ELR (cell line): ENCODE data around the gene DGAT2L6.
"Not testable (repeated sequence)": the region's sequence is repeated elsewhere in the genome, so short reads cannot be mapped to it uniquely, and the experiment has no call there.

Experiments used
- DNase-seq: peaks from one replicate; pipeline ENCODE4 v3.0.0-alpha.2; 2015; ENCODE audit warnings: low read depth

Gene DGAT2L6

DNA sequence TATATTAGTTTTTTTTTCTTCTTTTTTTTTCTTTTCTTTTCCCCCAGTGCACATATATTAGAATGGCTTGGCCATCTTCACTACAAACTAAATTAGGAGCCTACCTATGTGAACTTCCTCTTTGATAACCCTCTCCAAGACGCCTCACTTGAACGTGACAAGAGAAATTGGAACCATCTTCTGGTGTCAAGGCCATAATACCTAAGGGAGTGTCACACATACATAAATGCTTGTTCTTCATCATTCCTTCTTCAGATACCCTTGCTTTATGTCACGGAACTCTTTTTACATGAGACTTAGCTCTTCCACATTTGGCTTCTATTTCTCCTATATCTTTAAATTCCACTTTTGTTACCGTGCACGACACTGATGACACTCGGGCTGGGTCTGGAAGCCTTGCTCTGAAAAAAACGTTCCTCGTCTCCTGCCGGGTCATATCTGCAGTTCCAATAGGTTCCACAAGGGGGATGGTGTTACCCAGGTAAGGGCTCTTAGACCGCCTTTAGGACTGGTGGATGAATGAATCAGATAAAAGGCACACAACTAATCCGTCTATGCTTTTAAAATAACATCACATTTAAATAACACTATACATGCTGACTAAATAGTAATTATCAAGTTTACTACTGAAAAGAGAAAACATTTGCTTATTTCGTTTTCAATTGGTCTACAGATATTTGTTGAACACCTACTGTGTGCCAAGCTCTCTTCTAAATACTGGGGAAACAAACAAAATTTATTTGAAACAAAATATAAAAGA, 19.9 kb downstream of the DGAT2L6 start:
- DNase-seq = peak; percentile 75

GRCh38 chrX:70201732-70202131, 24.4 kb downstream of the DGAT2L6 start:
- DNase-seq = no peak

GRCh38 chrX:70208479-70208878, 31.2 kb downstream of the DGAT2L6 start:
- no peak for DNase-seq

- DNase-seq = not testable (repeated sequence)
These were observed 32.3 kb downstream of the DGAT2L6 start for GRCh38 chrX:70209570-70209969.

GRCh38 chrX:70219938-70220764, 42.9 kb downstream of the DGAT2L6 start:
- no peak for DNase-seq

- no peak for DNase-seq
These were observed 48.8 kb downstream of the DGAT2L6 start for GRCh38 chrX:70226048-70226447.

GRCh38 chrX:70226687-70227086, 49.4 kb downstream of the DGAT2L6 start:
- no peak for DNase-seq

- no peak for DNase-seq
These were observed 54.4 kb downstream of the DGAT2L6 start for GRCh38 chrX:70231666-70232065.

DNA sequence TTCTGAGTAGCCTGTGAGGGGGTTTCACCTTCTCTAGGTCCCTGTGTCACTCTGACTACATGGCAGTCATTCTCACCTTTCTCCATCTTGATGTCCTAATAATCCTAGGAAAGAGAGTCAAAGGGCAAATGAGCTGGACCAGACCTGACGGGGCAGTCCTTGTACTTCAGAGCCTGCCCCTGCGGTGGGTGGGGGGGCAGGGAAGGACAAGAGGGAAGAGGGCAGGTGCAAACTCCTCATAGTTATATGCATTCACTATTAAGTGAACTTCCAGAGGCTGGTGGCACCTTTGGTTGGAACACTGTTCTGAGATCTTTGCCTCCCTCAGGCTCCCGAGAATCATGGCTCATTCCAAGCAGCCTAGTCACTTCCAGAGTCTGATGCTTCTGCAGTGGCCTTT, 57.1 kb downstream of the DGAT2L6 start, which contains the start of gene AWAT1:
AWAT1 (plus strand) TSS at position 301 of the 400 bp plus-strand sequence; CDS start at position 342, 41 bp downstream.
- peak; percentile 18 for DNase-seq

- DNase-seq = no peak
These were observed 63.5 kb downstream of the DGAT2L6 start for GRCh38 chrX:70240751-70241150.

DNA sequence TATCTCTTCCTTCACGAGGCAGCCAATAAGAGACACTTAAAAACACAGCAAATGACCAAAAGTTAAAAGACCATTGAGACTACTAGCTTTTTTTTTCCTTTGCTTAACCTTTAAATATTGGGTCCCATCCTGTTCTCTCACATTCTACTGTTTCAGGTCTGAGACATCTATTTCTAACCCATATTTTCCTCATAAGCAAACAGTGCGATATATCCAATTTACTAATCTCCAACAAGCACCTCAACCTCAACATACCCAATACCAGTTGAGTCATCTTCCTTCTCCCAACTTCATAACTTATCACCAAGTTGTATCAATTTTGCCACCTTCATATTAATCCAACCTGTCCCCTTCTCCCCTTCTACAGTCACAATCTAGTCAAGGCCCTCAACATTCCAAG, 64.2 kb downstream of the DGAT2L6 start:
- no peak for DNase-seq

DNA sequence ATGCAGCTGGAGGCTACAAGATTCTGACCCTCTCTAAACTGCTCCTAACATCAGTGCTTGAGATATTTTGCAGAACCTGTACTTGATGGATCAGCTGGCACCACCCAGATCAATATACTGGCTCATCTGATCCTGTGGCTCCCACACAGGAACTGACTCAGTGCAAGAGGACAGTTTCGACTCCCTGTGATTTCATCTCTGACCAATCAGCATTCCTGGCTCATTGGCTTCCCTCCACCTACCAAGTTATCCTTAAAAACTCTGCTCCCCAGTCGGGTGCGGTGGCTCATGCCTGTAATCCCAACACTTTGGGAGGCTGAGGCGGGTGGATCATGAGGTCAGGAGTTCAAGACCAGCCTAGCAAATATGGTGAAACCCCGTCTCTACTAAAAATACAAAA, 66.3 kb downstream of the DGAT2L6 start:
- peak; percentile 51 for DNase-seq

DNA sequence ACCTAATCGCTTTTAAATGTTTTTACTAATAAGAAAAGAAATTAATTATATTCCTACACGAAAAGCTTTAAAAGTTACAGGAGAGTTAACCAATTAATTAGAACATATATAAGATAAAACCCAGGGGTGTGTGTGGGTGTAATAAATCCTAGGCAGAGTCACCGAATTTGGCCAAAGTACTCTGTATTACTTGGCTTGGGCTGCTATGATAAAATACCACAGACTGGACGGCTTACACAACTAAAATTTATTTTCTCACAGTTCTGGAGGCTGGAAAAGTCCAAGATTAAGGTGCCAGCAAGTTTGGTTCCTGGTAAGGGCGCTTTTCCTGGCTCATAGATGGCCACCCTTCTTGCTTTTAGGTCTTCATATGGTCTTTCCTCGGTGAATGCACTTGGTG, 67.6 kb downstream of the DGAT2L6 start:
- DNase-seq = no peak

DNA sequence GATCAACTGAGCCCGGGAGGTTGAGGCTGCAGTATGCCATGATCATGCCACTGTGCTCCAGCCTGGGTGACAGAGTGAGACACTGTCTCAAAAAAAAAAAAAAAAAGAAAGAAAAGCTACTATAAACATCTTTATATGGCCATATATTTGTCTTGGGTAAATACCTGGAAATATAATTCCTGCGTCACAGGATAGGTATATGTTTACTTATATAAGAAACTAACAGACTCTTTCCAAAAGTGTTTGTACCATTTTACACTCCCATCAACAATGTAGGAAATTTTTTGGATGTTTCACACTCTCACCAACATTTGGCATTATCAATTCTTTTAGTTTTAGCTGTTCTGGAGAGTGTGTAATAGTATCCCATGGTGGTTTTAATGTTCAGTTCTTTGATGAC, 70.0 kb downstream of the DGAT2L6 start:
- DNase-seq = no peak

- DNase-seq = no peak
These were observed 75.2 kb downstream of the DGAT2L6 start for GRCh38 chrX:70252491-70252890.

DNA sequence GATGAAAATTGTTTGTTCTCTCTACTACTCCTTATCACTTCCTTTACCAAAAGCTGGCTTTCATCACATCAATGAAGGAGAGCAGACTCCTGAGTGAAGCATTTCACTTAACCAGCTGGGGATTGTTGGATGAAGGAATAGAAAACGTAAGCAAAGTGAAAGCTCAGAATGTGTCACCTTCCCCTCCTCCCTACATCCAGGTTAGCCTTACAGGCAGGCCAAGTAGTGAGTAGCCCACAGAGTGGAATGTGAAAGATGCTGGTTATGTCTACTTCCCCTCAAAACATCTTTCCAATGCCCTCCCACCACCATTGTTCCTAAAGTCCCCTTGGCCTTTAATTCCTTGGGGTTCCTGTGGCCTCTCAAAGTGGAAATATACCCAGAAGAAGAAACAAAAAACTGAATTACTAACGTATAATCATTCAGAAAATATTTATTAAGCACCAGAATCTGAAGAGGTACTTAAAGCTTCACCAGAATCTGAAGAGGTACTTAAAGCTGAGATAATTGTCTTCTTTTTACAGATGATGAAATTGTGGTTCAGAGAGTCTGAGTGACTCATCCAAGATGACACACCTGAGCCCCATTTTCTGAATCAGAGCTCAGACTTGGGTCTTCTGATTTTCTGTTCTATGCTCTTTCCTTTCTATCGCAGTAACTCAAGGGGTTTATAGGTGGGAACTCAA, 76.2 kb downstream of the DGAT2L6 start:
- DNase-seq = peak; percentile 62

- DNase-seq = peak; percentile 54
These were observed 76.7 kb downstream of the DGAT2L6 start for GRCh38 chrX:70254063-70254400.

GRCh38 chrX:70254909-70255308, 77.6 kb downstream of the DGAT2L6 start:
- DNase-seq = peak; percentile 2
